GM12891 (cell line): ENCODE measurements around the gene XXYLT1.
"Not testable (repeated sequence)": the region's sequence is repeated elsewhere in the genome, so short reads cannot be mapped to it uniquely, and the experiment has no call there.

Experiments
- DNase-seq: peaks from one replicate; pipeline ENCODE4 v3.0.0; 2011; ENCODE audit warnings: low spot score; ENCODE audit not compliant: insufficient read length
- FAIRE-seq: peaks from 2 replicates; lab custom pipeline; 2011; peaks lifted over from hg19 to GRCh38; lab: Jason Lieb, UNC
- PAX5 ChIP-seq: IDR thresholded peaks from 2 replicates; pipeline ENCODE4 v1.6.1; 2011; ENCODE audit warnings: low read length, moderate library complexity, mild to moderate bottlenecking; ENCODE audit not compliant: insufficient read depth, severe bottlenecking
- POLR2A ChIP-seq: IDR thresholded peaks from 2 replicates; pipeline ENCODE4 v1.6.1; 2011; ENCODE audit warnings: low read depth, low read length, control low read depth
- POLR2AphosphoS5 ChIP-seq: IDR thresholded peaks from 2 replicates; pipeline ENCODE4 v1.6.1; 2011; ENCODE audit warnings: low read depth, low read length, control low read depth
- POU2F2 ChIP-seq: IDR thresholded peaks from 2 replicates; pipeline ENCODE4 v1.6.1; 2011; ENCODE audit warnings: low read depth, mild to moderate bottlenecking, control low read depth, low read length, moderate library complexity
- SPI1 ChIP-seq: IDR thresholded peaks from 2 replicates; pipeline ENCODE4 v1.6.1; 2011; ENCODE audit warnings: low read depth, low read length, control low read depth
- TAF1 ChIP-seq: IDR thresholded peaks from 2 replicates; pipeline ENCODE4 v1.6.1; 2011; ENCODE audit warnings: low read depth, low read length, control low read depth

XXYLT1 gene

DNA sequence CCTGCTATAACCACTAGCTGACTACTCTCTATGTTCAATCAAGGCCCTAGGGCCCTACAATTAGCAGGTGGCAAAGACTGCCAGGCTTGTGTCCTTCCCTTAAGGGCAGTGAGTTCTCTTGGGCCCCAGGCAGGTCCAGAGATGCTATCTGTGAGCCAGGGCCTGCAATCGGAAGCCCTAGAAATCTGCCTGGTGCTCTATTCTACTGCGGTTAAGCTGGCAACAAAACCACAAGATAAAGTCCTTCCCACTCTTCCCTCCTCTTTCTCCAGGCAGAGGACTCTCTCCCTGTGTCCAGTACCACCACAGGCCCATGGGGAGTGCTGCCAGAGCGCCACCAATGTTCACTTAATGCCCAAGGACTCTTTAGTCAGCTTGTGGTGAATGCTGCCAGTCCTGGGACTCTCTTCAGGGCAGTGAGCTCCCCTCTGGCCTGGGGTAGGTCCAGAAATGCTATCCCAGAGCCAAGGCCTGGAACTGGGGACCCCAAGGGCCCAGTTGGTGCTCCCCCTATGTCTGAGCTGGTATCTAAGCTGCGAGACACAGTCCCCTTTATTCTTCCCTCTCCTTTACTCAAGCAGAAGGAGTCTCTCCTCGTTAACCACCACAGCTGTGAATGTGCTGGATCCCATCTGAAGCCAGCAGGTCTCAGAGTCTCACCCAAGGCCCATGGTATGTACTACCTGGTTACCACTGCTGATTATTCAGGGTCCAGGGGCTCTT lies 34.7 kb downstream of the XXYLT1 start:
- TF ChIP-seq POU2F2 (no peak), POLR2AphosphoS5 (no peak), SPI1 (no peak), POLR2A (no peak), PAX5 (no peak), TAF1 (no peak)
- FAIRE-seq (no peak), DNase-seq (no peak)

DNA sequence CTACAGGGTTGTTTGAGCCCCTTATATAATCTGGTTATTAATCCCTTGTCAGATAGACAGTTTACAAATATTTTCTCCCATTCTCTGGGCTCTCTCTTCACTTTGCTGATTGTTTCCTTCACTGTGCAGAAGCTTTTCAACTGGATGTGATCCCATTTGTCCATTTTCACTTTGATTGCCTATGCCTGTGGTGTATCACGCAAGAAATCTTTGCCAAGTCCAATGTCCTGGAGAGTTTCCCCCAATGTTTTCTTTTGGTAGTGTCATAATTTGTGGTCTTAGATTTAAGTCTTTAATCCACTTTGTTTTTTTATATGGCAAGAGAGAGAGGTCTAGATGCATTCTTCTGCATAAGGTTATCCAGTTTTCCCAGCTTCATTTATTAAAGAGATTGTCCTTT lies 40.7 kb downstream of the XXYLT1 start:
- DNase-seq: no peak
- TF ChIP-seq PAX5 (no peak), SPI1 (no peak), POU2F2 (no peak), POLR2AphosphoS5 (no peak), POLR2A (no peak), TAF1 (no peak)
- FAIRE-seq: no peak

DNA sequence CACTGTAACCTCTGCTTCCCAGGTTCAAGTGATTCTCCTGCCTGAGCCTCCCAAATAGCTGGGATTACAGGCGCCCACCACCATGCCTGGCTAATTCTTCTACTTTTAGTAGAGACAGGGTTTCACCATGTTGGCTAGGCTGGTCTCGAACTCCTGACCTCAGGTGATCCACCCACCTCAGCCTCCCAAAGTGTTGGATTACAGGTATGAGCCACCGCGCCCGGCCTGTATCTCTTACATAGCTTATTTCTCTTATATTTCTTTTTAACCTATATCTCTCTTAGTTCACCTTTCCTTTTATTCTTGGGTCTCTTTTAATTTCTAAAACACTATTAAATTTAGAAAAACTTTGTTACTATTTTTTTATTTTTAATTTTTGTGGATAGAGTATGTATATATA lies 42.1 kb downstream of the XXYLT1 start:
- not testable (repeated sequence) for DNase-seq, FAIRE-seq

DNA sequence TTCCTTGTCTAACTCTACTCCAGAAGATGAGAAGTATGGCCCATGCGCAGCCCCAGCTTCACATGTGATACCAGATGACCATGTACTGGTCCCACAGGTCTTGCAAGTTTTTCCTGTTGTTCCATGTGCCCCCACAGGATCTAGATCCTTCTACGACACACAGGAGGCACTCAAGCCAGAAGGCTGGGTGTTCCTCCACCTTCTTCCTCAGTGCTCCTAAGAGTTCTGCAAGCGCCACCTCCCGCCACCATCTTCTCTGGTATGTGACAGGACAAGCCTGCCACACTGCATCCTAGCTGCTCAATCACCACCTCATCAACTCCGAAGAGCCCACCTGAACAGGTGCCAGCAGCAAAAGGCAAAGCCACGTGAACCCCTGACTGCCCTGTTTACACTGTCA lies 43.1 kb downstream of the XXYLT1 start:
- FAIRE-seq (no peak), DNase-seq (no peak)
- no peak for TF ChIP-seq POLR2A
- TF ChIP-seq POU2F2: no peak
- TF ChIP-seq TAF1: no peak
- no peak for TF ChIP-seq PAX5
- TF ChIP-seq SPI1: no peak
- TF ChIP-seq POLR2AphosphoS5: no peak

DNA sequence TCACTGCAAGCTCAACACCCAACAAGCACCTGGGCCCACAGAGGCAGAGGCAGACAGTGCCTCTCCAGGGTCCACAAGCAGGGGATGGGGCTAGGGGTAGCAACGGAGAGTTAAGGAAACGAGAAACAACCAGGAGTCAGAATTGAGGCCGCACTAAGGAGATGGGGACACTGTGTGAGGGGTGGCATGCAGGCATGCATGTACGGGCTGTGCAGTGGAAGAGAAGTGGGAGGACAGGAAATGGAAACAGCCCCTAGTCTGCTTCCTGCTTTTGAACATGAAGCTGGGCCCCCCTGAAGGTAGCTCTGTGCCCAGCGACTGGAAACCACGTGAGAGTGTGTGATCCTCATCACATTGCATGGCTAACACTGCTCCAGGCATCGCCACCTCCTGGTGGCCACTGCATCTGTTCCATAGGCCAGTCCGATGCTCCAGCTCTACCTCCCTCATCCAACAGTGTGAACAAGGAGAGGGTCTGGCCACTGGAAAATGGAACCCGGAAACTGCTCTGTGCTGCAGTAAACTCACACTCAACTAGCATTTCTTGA lies 44.0 kb downstream of the XXYLT1 start:
- peak; percentile 62 for FAIRE-seq
- TF ChIP-seq TAF1: no peak
- 0 out of 2 replicates have a peak, but pooled peaks have one; percentile 16 for TF ChIP-seq SPI1
- no peak for TF ChIP-seq PAX5
- TF ChIP-seq POU2F2: 0 out of 2 replicates have a peak, but pooled peaks have one; percentile 16
- TF ChIP-seq POLR2AphosphoS5: no peak
- no peak for TF ChIP-seq POLR2A

DNA sequence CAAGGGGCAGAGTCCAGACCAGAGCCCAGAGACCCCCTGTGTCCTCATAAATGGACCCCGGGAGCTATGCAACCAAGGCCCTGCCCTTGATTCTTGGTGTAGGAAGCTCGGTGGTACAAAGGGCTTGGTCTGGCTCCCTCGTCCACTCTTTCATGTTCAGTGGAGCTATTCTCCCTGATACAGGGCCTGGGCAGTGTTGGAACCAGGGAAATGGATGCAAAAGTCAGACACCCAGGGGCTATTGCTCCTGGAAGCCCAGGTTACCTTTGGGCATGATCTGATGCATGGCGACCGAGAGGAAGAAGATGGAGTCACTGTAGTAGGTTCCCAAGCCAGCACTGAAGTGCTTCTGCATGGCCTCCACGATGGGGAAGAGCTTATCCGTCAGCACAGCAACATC lies 44.5 kb downstream of the XXYLT1 start:
- DNase-seq: no peak
- no peak for FAIRE-seq
- TF ChIP-seq POLR2A: no peak

More for the DNA sequence above, 44.0 kb downstream of the XXYLT1 start:
- no peak for DNase-seq

DNA sequence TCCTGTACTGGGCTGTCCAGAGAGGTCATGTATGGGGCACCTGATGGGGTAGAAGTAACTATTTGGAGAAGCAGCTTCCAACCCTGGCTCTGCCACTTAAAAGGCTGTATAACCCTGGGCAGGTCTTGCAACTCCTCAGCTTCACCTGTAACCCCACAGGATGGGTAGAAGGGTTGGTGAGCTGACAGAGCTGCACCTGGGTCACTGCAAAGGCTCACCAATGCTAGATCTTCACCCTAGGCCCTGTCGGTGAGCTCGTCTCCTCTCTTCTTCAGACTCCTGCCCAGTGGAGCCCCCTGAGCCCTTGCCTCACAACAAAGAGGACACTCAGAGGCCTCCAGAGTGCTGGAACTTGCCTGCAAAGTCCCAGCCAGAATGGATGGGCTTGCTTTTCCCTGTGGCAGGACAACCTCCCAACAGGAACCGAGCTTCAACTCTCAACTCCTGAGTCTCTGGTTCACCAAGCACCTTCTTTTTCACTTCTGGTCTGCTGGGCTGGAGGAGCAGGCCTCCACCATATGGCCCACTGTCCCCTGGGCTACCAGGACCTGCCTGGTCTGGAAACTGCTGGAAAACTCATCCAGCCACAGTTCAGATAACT lies 45.9 kb downstream of the XXYLT1 start:
- DNase-seq (no peak), FAIRE-seq (no peak)
- TF ChIP-seq POLR2AphosphoS5 (no peak), TAF1 (no peak), POU2F2 (no peak), POLR2A (no peak), PAX5 (no peak), SPI1 (no peak)

DNA sequence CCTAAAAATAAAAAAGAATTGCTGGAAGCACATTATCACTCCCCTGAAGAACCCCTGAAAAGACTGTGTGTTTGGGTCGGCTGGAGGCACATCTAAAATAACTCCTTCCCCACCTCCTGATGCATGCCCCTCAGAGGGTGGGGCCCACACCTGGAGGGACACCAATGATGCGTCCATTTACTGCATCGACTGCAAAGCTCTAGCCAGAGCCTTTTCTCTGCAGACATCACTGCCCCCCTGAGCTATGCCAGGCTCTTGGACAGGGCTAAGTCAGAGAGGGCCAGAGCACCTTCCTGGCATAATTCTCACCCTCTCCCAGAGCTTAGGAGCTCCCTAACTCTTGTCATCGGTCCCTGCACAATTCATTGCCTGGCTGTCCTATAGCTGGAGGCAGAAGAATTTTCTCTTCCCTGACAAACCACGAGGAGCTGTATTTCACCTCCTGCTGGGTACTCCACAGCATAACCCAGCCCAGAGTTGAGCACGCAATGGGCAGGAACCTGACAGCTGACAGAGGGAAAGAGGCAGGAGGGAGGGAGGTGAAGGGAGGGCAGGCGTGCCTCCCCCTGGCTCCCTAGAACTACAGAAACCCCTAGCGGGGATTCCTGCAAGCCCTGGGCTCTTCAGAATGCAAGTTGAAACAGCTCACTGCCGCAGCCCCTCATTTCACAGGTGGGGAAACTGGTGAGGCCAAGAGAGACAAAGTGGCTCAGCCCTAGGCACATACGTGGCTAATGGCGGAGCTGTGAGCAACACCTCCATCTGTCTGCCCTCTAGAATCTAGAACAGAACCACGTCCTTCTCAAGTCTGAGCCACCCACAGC lies 46.6 kb downstream of the XXYLT1 start:
- FAIRE-seq: no peak

More for the DNA sequence above, 46.6 kb downstream of the XXYLT1 start:
- TF ChIP-seq POLR2AphosphoS5: no peak
- TF ChIP-seq POLR2A: no peak
- TF ChIP-seq TAF1: no peak
- TF ChIP-seq SPI1: no peak
- TF ChIP-seq PAX5: no peak
- TF ChIP-seq POU2F2: no peak
- no peak for DNase-seq
